Measurements from ENCODE around the gene AREG.

The AREG gene

DNA sequence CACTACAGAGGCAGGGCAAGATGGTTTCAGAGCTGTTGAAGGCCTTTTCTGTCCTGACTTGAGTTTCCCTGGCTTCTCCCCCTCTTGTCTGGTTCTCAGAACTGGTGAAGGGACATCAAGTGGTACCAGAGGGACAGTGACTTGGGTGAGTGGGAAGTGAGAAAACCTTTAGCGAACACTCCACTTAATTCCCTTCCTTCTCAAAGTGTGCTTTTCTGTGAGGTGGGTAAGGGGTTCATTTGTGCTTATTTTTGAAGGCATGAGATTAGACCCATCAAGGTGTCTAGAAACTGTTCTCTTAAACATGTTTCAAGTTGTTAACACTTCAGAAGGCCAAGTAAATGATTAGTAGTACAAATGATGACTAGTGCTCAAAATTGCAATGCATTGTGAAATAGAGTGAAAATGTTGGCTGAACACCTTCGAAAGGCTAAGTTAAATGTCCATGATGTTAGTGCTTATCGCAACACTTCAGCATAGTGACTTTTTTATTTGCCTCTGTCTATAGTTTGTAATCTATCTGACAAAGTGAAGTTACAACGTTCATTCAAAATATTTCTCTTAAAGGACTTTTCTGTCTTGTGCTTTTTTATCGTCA lies 2.8 kb downstream of the AREG start:
- DNase-seq (no peak), ATAC-seq (no peak)
- H3K27ac Mint-ChIP-seq, result no peak overlapping the region
- H3K9me3 Mint-ChIP-seq, result no peaks in the 10 kb centered on the region
- H3K4me1 Mint-ChIP-seq, result no peaks in the 10 kb centered on the region
- no peaks in the 10 kb centered on the region for H3K27me3 Mint-ChIP-seq
- H3K4me3 Mint-ChIP-seq, result no peak overlapping the region

- H3K27ac Mint-ChIP-seq, result no peak overlapping the region
- no peaks in the 10 kb centered on the region for H3K27me3 Mint-ChIP-seq
- H3K4me1 Mint-ChIP-seq, result no peaks in the 10 kb centered on the region
- H3K9me3 Mint-ChIP-seq, result no peaks in the 10 kb centered on the region
- ATAC-seq, result no peak
- no peak overlapping the region for H3K4me3 Mint-ChIP-seq
- DNase-seq, result no peak
Observed at GRCh38 chr4:74449571-74450297, 4.8 kb downstream of the AREG start.

DNA sequence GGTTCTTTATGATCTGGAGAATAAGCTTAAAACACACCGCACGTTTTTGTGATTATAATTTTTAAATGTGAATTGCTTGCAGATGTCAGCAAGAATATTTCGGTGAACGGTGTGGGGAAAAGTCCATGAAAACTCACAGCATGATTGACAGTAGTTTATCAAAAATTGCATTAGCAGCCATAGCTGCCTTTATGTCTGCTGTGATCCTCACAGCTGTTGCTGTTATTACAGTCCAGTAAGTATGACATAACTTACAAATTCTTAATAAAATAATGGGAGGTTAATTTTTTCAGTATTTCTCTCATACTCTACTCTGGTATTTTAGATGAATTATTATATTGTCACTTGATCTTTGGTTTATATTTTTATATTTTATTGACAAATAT lies 5.4 kb downstream of the AREG start:
- DNase-seq (no peak), ATAC-seq (no peak)
- Mint-ChIP-seq H3K27me3 (no peaks in the 10 kb centered on the region), H3K9me3 (no peaks in the 10 kb centered on the region), H3K4me1 (no peaks in the 10 kb centered on the region), H3K27ac (no peak overlapping the region), H3K4me3 (no peak overlapping the region)

DNA sequence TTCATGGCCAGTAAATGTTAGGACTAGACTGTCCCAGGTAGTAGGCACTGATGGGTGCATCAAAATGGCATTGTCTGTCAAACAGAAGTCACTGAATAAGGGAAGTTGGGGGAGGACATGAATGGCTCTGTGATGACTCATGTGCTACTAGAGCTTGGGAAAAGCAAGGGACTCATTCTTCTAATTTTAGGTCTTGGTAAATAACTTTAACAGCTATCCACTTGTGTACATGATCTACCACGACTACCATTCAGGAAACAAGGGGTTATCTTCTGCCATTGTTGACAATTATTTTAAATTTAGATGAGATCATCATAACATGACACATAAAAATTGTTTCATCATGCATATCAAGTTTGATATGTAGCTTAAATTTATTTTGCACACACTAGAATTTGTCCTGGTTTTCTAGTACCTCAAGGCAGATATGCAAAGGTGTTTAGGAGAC lies 6.3 kb downstream of the AREG start:
- H3K4me3 Mint-ChIP-seq, result no peak overlapping the region
- no peaks in the 10 kb centered on the region for H3K27me3 Mint-ChIP-seq
- no peaks in the 10 kb centered on the region for H3K4me1 Mint-ChIP-seq
- DNase-seq, result no peak
- no peak overlapping the region for H3K27ac Mint-ChIP-seq
- no peak for ATAC-seq
- no peaks in the 10 kb centered on the region for H3K9me3 Mint-ChIP-seq

GRCh38 chr4:74453037-74453635 lies 8.2 kb downstream of the AREG start:
- no peak overlapping the region for H3K27ac Mint-ChIP-seq
- H3K9me3 Mint-ChIP-seq, result no peaks in the 10 kb centered on the region
- H3K4me3 Mint-ChIP-seq, result no peak overlapping the region
- no peaks in the 10 kb centered on the region for H3K27me3 Mint-ChIP-seq
- no peaks in the 10 kb centered on the region for H3K4me1 Mint-ChIP-seq
- ATAC-seq (no peak), DNase-seq (no peak)

- no peak for DNase-seq
- no peak overlapping the region for H3K27ac Mint-ChIP-seq
- ATAC-seq, result no peak
- H3K27me3 Mint-ChIP-seq, result peaks cover 2% of the 10 kb centered on the region
- peaks cover 0 to under 1% of the 10 kb centered on the region in 2 donors for H3K9me3 Mint-ChIP-seq
- H3K4me3 Mint-ChIP-seq, result no peak overlapping the region
- H3K4me1 Mint-ChIP-seq, result no peaks in the 10 kb centered on the region
Observed at GRCh38 chr4:74453829-74454742, 9.2 kb downstream of the AREG start.

GRCh38 chr4:74455361-74456055 lies 10.6 kb downstream of the AREG start:
- ATAC-seq (no peak), DNase-seq (no peak)
- no peak overlapping the region for H3K27ac Mint-ChIP-seq
- peaks cover 10% of the 10 kb centered on the region for H3K27me3 Mint-ChIP-seq
- peaks cover 0 to 9% of the 10 kb centered on the region in 2 donors for H3K9me3 Mint-ChIP-seq
- no peak overlapping the region for H3K4me3 Mint-ChIP-seq
- no peaks in the 10 kb centered on the region for H3K4me1 Mint-ChIP-seq

DNA sequence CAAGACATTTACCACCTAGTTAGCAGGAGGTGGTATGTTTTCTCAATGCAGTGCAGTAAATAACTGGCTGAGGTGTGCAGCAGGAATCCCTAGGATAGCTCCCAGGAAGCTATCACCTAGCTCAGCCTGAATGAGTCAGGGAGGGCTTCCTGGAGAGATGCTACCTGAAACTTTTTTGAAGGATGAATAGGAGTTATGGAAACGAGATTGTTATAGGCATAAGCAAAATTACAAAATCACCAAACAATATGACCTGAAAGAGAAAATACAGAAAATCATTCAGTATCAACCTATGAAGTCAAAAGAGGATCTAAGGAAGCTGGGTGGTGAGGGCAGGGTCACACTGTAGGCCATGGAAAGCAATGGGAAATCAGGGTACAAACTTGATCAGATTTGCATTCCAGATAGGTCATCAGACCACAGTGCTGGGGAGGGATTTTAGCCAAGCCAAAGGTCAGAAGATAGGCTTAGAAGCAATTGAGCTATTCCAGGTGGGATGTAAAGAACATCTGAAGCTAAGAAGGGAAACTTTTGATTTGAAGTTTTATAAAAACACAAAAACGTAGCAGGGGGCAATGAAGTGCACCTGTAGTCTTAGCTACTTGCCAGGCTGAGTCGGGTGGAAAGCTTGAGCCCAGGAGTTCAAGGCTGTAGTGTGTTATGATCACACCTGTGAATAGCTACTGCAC lies 11.3 kb downstream of the AREG start:
- Mint-ChIP-seq H3K27me3 (peaks cover 10% of the 10 kb centered on the region), H3K9me3 (peaks cover 0 to 9% of the 10 kb centered on the region in 2 donors), H3K4me1 (no peaks in the 10 kb centered on the region), H3K27ac (no peak overlapping the region), H3K4me3 (no peak overlapping the region)
- DNase-seq (no peak), ATAC-seq (no peak)

DNA sequence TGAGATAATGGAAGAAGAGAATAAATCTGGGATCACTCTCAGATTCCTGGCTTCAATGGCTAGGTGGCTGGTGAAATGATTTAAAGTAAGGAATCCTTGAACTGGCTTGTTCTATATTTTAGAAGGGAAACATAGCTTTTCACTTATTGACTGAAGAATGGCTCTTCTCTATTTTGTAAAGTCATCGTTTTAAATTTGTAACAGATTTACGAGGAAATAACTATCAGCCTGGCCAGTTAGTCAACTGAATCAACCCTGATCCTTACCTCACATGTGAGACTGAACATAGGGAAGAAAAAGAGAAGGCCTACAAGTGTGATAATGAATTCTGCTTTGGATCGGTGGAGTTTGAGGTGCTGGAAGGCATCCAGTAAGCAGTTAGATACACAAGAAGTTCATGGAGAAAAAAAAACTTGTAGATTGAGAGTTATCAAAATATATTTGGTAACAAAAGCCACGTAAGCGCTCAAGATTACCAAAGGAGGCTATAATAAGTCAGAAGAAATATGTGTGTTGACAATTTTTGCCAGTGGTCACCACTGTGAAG lies 12.0 kb downstream of the AREG start:
- DNase-seq (no peak), ATAC-seq (no peak)
- peaks cover 0 to 9% of the 10 kb centered on the region in 2 donors for H3K9me3 Mint-ChIP-seq
- no peak overlapping the region for H3K4me3 Mint-ChIP-seq
- no peak overlapping the region for H3K27ac Mint-ChIP-seq
- peaks cover 10% of the 10 kb centered on the region for H3K27me3 Mint-ChIP-seq
- no peaks in the 10 kb centered on the region for H3K4me1 Mint-ChIP-seq

DNA sequence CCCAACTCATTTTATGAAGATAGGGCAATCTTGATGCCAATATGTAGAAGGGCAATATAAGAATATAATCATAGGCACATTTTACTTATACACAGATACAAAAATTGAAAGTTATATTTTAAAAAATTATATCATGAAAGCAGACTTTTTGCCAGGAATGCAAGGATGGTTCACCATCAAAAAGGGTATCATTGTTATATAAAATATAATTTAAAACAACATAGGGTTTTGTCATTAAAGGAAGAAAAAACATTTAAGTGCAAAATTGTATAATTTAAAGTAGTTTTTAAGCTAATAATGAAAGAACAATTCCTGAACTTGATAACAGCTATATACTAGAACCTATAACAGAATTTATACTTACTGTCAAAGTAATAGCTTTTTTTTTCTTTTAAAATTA lies 15.9 kb downstream of the AREG start:
- Mint-ChIP-seq H3K4me3 (no peak overlapping the region), H3K27ac (no peak overlapping the region)

GRCh38 chr4:74463123-74463522 lies 18.2 kb downstream of the AREG start:
- no peak for ATAC-seq
- H3K27ac Mint-ChIP-seq, result no peak overlapping the region

More for the DNA sequence above, 15.9 kb downstream of the AREG start:
- ATAC-seq (no peak), DNase-seq (no peak)
- H3K27me3 Mint-ChIP-seq, result peaks cover 10% of the 10 kb centered on the region
- H3K4me1 Mint-ChIP-seq, result no peaks in the 10 kb centered on the region
- peaks cover 0 to 9% of the 10 kb centered on the region in 2 donors for H3K9me3 Mint-ChIP-seq

GRCh38 chr4:74464291-74464690 lies 19.4 kb downstream of the AREG start:
- DNase-seq, result no peak
- peaks cover 0 to 7% of the 10 kb centered on the region in 2 donors for H3K9me3 Mint-ChIP-seq
- no peaks in the 10 kb centered on the region for H3K4me1 Mint-ChIP-seq
- ATAC-seq, result no peak
- no peak overlapping the region for H3K4me3 Mint-ChIP-seq
- peaks cover 6% of the 10 kb centered on the region for H3K27me3 Mint-ChIP-seq
- H3K27ac Mint-ChIP-seq, result no peak overlapping the region

More at GRCh38 chr4:74463123-74463522, 18.2 kb downstream of the AREG start:
- no peaks in the 10 kb centered on the region for H3K4me1 Mint-ChIP-seq
- no peak for DNase-seq
- H3K27me3 Mint-ChIP-seq, result peaks cover 10% of the 10 kb centered on the region
- H3K9me3 Mint-ChIP-seq, result peaks cover 0 to 9% of the 10 kb centered on the region in 2 donors
- H3K4me3 Mint-ChIP-seq, result no peak overlapping the region

GRCh38 chr4:74466242-74466641 lies 21.3 kb downstream of the AREG start:
- ATAC-seq (no peak), DNase-seq (no peak)
- Mint-ChIP-seq H3K9me3 (no peaks in the 10 kb centered on the region), H3K4me3 (no peak overlapping the region), H3K27me3 (peaks cover 3% of the 10 kb centered on the region), H3K4me1 (no peaks in the 10 kb centered on the region), H3K27ac (no peak overlapping the region)

GRCh38 chr4:74471264-74471663 lies 26.3 kb downstream of the AREG start:
- no peaks in the 10 kb centered on the region for H3K4me1 Mint-ChIP-seq
- peaks cover 18% of the 10 kb centered on the region for H3K27me3 Mint-ChIP-seq
- no peaks in the 10 kb centered on the region for H3K9me3 Mint-ChIP-seq
- ATAC-seq, result no peak
- H3K4me3 Mint-ChIP-seq, result no peak overlapping the region
- no peak overlapping the region for H3K27ac Mint-ChIP-seq
- no peak for DNase-seq
